SIG-M5 (cell line): ENCODE measurements around the gene CXADR.

Experiments
- DNase-seq: peaks from one replicate; lab custom pipeline; 2025; lab: John Stamatoyannopoulos, UW

CXADR gene

DNA sequence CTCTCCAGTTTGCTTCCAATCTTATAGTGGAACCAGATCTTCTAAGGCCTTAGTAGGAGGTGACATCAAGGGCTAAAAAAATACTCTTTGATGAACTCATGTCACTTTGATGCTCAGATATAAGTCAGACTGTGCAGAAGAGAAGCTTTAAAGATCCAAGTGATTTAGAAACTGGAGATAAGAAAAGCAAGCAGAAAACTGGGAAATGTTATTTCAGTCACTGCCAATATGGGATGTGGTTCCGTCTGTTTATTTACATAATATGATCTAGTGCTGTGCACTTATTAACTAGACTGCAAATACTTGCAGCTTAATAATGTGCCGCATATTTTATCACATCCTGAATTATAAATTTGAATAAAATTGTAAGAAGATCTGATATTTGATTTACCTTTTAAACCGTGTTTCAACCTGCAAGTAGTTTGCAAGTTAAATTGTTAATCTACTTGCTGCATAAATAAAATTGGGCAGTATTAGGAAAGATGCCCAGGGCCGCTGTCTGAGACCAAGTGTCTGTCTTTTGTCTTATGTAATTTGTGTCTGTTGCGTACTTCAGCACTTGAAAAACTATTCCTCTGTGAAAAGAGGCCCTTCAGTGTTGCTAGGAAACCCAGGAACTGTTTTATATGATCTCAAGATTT is 29.6 kb downstream of the CXADR start:
- DNase-seq, result no peak

DNA sequence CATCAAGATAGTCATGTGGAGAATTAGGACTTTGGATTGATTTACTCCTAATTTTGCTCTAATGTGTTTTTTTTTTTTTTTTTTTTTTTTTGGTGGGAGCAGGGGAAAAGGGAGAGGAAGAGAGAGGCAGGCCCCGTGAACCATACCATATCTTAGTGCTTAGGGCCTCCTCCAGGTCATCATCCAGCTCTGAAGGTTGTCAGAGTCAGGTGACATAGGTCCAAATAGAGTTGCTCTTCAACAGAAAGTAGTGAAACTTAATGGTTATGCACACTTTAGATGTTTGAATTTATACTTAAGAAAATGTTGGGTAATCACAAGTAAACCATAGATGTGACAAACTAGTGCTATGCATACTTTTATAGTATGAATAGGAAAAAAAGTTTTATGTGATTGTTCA is 32.2 kb downstream of the CXADR start:
- no peak for DNase-seq

- no peak for DNase-seq
These were observed 35.4 kb downstream of the CXADR start for GRCh38 chr21:17548262-17548661.

- no peak for DNase-seq
These were observed 37.9 kb downstream of the CXADR start for GRCh38 chr21:17550671-17551308.

- DNase-seq, result no peak
These were observed 39.6 kb downstream of the CXADR start for GRCh38 chr21:17552410-17552809.

GRCh38 chr21:17554120-17554519 is 41.3 kb downstream of the CXADR start:
- DNase-seq, result no peak

DNA sequence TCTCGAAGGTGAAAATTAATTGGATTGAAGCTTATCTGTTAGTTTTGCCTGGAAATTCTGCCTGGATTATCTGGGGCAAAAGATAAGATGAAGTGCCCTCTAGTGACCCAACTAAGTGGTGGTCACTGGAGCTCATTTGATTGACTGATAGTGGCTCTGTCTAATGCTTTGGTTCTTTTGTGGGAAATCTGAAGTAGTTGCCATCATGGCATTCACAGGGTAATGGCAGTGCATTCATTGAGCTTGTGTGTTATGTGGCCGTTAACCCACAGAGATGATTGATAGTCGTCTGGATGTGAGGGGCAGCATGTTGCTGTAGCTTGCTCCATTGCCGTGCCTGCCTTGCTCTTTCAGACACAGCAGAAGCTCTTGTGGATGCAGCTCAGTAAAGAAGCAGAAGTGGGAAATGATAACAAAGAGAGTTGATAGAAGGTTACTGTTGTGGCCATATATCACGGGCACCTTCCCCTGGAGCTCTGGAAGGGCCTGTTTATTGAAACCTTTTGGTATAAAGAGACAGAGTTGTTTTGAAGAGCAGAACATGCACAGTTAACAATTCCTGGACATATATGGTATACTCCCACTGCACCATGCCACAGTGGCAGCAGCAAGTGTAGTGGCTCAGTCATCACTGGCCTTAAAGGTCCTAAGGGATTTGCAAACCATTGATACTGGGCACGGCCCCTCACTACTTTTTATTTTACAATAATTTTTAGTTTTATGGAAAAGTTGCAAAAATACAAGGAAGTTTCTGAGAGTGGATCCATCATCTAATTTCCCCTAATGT is 42.0 kb downstream of the CXADR start:
- DNase-seq, result no peak

DNA sequence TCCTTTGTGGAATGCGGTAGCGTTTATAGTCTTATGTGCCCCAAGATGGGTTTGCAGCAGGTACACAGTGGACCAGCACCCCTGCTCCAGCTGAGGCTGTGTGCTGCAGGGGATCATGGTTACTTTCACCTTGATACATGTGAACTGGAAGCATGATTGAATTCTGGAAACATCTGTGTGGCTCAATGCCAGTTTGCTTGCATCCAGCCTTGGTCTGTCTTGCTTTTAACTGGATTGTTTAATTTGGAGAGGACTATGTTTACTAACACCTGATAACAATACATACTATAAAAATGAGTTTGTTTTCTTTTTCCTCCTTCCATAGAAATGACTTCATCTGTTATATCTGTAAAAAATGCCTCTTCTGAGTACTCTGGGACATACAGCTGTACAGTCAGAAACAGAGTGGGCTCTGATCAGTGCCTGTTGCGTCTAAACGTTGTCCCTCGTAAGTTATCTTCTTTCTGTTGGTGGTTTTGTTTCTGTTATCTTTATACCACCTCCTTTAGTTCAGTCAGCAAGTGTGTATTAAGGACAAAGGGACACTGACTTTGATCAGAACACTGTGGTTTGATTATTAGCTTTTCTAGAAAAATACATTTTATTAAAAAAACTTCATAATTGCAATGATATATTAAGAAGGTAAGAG is 47.7 kb downstream of the CXADR start:
- DNase-seq, result no peak

GRCh38 chr21:17570786-17571185 is 57.9 kb downstream of the CXADR start:
- no peak for DNase-seq

- no peak for DNase-seq
These were observed 59.6 kb downstream of the CXADR start for GRCh38 chr21:17572431-17572830.

DNA sequence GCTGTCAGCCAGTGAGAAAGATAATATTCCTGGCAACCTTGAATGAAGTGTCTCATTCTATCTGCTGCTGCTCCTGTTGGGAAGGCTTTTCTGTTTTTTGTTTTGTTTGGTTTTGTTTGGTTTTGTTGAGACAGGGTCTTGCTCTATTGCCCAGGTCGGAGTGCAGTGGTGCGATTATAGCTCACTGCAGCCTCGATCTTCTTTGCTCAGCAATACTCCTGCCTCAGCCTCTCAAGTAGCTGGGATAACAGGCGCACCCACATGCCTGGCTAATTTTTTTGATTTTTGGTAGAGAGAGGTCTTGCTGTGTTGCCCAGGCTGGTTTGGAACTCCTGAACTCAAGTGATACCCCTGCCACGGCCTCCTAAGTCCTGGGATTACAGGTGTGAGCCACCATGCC is 62.2 kb downstream of the CXADR start:
- DNase-seq, result no peak

DNA sequence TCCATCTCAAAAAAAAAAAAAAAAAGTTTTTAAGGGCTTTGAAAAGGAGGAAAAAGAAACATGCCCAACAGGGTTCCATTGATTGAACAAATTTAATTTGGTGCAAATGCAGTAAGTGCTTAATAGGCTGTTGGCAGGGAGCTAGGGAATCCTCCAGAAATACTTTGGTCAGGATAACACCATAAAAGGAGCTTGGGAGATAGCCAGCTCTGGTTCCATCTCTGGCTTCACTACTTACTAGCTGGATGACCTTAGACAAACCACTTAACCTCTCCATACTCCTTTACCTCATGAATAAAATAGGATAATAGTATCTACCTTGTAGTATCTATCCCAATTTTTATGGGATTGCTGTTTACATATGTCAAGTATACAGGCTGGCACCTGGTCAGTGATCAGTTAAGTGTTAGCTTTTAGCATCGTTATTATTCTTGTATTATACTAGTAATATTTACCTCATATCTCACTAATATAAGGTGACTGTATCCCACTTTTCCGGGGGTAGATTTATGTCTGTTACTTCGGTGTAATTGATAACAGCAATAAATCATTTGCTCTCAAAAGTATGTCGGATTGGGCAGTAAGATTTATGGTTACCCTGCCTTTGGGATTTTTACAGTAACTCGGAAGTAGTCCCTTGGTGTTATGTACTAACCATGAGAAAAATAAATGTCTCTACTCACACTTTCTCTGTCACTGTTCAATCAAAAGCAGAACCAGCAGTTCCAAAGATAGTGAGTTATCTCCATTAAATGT is 63.4 kb downstream of the CXADR start:
- no peak for DNase-seq

GRCh38 chr21:17577701-17578100 is 64.9 kb downstream of the CXADR start:
- no peak for DNase-seq

GRCh38 chr21:17578162-17578561 is 65.3 kb downstream of the CXADR start:
- no peak for DNase-seq

DNA sequence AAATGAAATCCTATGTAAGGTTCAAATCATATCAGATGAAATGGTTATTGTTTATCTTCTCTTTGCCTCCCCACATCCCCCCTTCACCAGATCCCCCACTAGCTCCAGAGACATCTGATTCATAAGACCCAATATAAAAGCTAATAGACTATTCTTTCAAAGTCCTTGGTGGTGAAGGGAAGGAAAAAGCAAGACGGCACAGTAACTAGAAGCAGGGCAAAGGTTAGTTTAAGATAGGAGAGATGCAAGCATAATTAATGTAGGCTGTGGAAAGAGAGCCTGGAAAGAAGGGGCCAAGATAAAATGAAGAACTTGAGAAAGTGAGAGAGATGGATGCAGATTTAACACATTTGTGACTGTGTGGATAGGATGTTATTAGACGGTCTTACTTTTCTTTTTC is 66.0 kb downstream of the CXADR start:
- DNase-seq, result no peak

- no peak for DNase-seq
These were observed 67.5 kb downstream of the CXADR start for GRCh38 chr21:17580319-17580718.

DNA sequence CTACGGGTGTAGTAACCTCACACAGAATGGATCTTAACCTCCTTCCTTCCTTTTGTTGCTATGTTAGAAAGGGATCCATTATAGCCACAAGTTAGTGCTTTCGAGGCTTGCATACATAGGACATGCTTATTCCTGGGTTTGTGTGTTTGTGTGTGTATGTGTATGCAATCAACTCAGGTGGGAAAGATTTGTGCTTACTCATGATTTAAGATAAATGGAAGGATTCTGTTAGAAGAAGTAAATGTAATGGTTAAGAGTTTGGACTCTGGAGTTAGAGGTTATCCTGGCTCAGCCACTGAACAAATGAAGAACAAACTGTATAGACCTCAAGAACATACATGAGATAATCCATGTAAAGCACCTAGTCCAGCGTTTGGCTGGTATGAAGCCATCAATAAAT is 71.1 kb downstream of the CXADR start:
- DNase-seq, result no peak

DNA sequence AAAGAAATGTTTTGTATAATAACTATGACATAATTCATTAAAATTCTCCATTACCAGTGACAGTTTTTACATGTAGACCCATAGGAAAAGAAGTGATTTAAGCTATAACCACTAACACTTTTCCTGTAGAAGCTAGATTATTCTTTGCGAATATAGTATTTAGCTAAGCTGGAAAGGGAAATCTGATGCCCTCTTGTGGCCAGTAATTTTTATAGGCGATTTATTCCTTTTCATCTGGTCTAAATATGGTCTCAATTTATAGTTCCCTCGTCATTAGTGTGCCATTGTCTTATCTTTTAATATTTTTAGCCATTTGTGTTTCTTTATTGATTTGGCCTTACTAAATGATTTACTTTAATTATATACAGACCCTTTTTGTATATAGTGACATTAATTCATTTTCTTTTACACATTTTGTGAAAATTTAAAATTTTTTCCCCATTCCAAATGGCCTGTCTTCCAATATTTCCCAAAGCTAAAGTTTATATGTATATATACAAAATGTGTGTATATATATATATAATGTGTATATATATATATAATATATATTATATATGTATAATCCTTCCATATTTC is 73.1 kb downstream of the CXADR start:
- DNase-seq, result no peak

DNA sequence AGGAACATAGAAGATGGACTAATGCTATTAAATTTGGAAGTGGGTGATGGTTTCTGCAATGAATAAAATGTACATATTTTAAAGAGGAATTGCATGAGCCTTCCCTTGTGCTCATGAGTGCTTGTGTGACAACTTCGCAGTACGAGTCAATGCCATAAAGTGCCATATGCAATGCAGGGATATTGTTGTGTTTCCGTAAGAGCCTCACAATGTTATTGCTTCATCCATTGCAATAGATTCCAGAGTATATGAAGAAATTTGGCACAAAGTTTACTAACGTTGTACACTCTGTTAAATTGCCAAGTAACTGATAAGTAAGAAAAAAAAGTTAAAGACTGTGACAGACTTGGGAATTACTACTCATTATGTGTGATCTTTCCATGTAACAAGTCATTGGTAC is 77.6 kb downstream of the CXADR start:
- DNase-seq, result no peak

DNA sequence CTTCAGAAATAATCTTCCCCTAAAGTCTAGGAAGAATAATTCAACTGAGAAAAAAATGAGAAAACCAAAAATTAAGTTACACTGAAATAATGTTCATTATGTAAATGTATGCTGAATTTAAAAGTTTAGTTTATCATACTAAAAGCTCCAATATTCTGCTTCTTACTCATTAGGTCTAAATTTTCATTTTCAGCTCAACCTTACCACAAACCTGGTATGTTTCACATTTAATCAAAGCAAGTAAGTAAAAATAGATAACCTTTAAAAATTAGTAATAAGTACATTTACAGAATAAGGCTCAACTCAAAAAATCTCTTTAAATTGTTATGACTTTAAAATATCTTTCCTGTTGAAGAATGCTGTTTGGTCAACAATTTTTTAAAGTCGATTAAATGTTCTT is 84.8 kb downstream of the CXADR start:
- DNase-seq, result no peak

DNA sequence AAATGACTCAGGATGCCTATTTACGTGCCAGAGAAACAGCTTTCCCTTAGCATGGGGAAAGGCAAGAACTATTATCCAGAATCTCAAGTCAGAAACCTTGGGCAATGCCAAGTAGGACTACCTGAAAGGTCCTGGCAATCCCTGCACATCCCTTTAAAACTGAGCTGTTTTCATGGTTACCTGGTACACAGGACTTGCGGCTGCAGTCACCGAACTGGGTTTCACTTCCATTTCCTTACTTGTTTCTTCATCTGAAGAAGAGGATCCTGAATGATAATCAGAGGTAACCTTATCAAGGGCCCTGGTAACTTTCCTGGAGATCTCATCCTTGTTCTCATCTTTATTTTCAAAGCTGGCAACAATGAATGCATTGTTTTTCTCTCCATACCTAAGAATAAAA is 85.6 kb downstream of the CXADR start:
- no peak for DNase-seq

GRCh38 chr21:17602874-17603273 is 90.0 kb downstream of the CXADR start:
- no peak for DNase-seq
